ENCODE results near the gene NMNAT3.

The NMNAT3 gene

DNA sequence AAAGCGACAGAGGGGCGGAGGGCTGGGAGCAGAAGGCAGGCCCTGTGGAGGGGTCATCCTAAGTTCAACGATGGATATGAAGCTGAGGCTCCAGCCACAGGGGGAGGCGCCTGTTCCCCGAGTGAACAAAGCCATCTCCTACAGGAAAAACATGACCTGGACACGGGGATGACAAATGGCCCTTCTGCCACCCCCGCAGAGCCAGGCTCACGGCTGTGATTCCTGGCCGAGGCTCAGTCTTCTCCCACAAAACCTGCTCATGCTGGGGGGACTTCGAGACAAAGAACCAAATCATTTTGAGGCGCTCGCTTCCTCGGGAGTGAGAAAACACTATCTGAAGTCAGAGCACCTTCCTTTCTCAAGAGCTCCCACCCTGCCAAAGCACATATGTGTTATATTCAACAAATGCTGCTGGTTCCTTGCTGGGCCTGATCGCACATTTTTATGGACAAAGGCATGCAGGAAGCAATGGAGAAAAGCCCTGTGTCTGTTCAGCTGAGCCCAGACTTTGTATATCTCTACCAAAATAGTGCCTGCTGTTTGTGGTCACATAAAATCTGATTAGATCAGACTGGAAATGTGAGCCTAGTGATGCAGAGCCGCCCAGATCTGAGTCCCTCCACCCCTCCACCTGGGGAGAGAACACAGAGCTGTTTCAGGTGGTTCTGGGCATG, 143.9 kb downstream of the NMNAT3 start:
- Histone ChIP-seq H3K4me1 (ENCODE audit: insufficient read depth, low read length) (no peaks in the 10 kb centered on the region), H3K4me2 (ENCODE audit: insufficient read depth, low read length) (no peak overlapping the region)
- no peak for DNase-seq

GRCh38 chr3:139532976-139533375, 144.8 kb downstream of the NMNAT3 start:
- no peak overlapping the region for H3K27ac ChIP-seq (ENCODE audit: low read length)
- ATAC-seq (ENCODE audit: insufficient read depth, low read depth) (no peak), DNase-seq (no peak)
- H3K4me1 ChIP-seq (ENCODE audit: insufficient read depth, low read length) = no peaks in the 10 kb centered on the region
- H3K4me3 ChIP-seq (ENCODE audit: low read depth in 1 of 2, low read length in 2 of 2) = no peak overlapping the region
- no peak overlapping the region for H3K9ac ChIP-seq (ENCODE audit: low read depth, low read length)
- no peaks in the 10 kb centered on the region for H3K79me2 ChIP-seq (ENCODE audit: insufficient read depth, low read length)
- no peaks in the 10 kb centered on the region for H3K9me3 ChIP-seq (ENCODE audit: insufficient read depth, low read length, severe bottlenecking)
- TF ChIP-seq, protein P1, sequence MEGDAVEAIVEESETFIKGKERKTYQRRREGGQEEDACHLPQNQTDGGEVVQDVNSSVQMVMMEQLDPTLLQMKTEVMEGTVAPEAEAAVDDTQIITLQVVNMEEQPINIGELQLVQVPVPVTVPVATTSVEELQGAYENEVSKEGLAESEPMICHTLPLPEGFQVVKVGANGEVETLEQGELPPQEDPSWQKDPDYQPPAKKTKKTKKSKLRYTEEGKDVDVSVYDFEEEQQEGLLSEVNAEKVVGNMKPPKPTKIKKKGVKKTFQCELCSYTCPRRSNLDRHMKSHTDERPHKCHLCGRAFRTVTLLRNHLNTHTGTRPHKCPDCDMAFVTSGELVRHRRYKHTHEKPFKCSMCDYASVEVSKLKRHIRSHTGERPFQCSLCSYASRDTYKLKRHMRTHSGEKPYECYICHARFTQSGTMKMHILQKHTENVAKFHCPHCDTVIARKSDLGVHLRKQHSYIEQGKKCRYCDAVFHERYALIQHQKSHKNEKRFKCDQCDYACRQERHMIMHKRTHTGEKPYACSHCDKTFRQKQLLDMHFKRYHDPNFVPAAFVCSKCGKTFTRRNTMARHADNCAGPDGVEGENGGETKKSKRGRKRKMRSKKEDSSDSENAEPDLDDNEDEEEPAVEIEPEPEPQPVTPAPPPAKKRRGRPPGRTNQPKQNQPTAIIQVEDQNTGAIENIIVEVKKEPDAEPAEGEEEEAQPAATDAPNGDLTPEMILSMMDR (IDR thresholded peaks at IDR 0.05; ENCODE audit: borderline replicate concordance, extremely low read depth, low read length, poor library complexity, severe bottlenecking) = no peak
- TF ChIP-seq EZH2 (IDR thresholded peaks at IDR 0.05; ENCODE audit: borderline replicate concordance, low read depth, low read length, severe bottlenecking) = no peak
- no peak overlapping the region for H2AFZ ChIP-seq (ENCODE audit: low read depth, low read length)
- no peaks in the 10 kb centered on the region for H4K20me1 ChIP-seq (ENCODE audit: insufficient read depth, low read length)
- no peaks in the 10 kb centered on the region for H3K27me3 ChIP-seq (ENCODE audit: insufficient read depth, low read length, poor library complexity)
- no peaks in the 10 kb centered on the region for H3K36me3 ChIP-seq (ENCODE audit: insufficient read depth, low read length)
- H3K4me2 ChIP-seq (ENCODE audit: insufficient read depth, low read length) = no peak overlapping the region

More for the DNA sequence above, 143.9 kb downstream of the NMNAT3 start:
- Histone ChIP-seq H3K9ac (ENCODE audit: low read depth, low read length) (no peak overlapping the region), H3K27ac (ENCODE audit: low read length) (no peak overlapping the region), H3K27me3 (ENCODE audit: insufficient read depth, low read length, poor library complexity) (no peaks in the 10 kb centered on the region), H2AFZ (ENCODE audit: low read depth, low read length) (no peak overlapping the region), H3K79me2 (ENCODE audit: insufficient read depth, low read length) (no peaks in the 10 kb centered on the region), H3K36me3 (ENCODE audit: insufficient read depth, low read length) (no peaks in the 10 kb centered on the region), H4K20me1 (ENCODE audit: insufficient read depth, low read length) (no peaks in the 10 kb centered on the region), H3K9me3 (ENCODE audit: insufficient read depth, low read length, severe bottlenecking) (no peaks in the 10 kb centered on the region), H3K4me3 (ENCODE audit: low read depth in 1 of 2, low read length in 2 of 2) (no peak overlapping the region)
- no peak for ATAC-seq (ENCODE audit: insufficient read depth, low read depth)
- no peak for TF ChIP-seq EZH2 (IDR thresholded peaks at IDR 0.05; ENCODE audit: borderline replicate concordance, low read depth, low read length, severe bottlenecking)
- TF ChIP-seq, protein P1 (IDR thresholded peaks at IDR 0.05; ENCODE audit: borderline replicate concordance, extremely low read depth, low read length, poor library complexity, severe bottlenecking) = no peak

GRCh38 chr3:139530717-139531116, 147.1 kb downstream of the NMNAT3 start:
- Histone ChIP-seq H3K79me2 (ENCODE audit: insufficient read depth, low read length) (no peaks in the 10 kb centered on the region), H3K9ac (ENCODE audit: low read depth, low read length) (no peak overlapping the region), H3K9me3 (ENCODE audit: insufficient read depth, low read length, severe bottlenecking) (no peaks in the 10 kb centered on the region), H3K27ac (ENCODE audit: low read length) (no peak overlapping the region), H3K4me1 (ENCODE audit: insufficient read depth, low read length) (no peaks in the 10 kb centered on the region), H4K20me1 (ENCODE audit: insufficient read depth, low read length) (no peaks in the 10 kb centered on the region; the same call in 1 of the 2 replicates), H3K4me3 (ENCODE audit: low read depth in 1 of 2, low read length in 2 of 2) (no peak overlapping the region), H2AFZ (ENCODE audit: low read depth, low read length) (no peak overlapping the region), H3K36me3 (ENCODE audit: insufficient read depth, low read length) (no peaks in the 10 kb centered on the region), H3K27me3 (ENCODE audit: insufficient read depth, low read length, poor library complexity) (no peaks in the 10 kb centered on the region), H3K4me2 (ENCODE audit: insufficient read depth, low read length) (no peak overlapping the region)
- no peak for TF ChIP-seq EZH2 (IDR thresholded peaks at IDR 0.05; ENCODE audit: borderline replicate concordance, low read depth, low read length, severe bottlenecking)
- TF ChIP-seq, protein P1 (IDR thresholded peaks at IDR 0.05; ENCODE audit: borderline replicate concordance, extremely low read depth, low read length, poor library complexity, severe bottlenecking) = no peak
- ATAC-seq (ENCODE audit: insufficient read depth, low read depth) (no peak), DNase-seq (no peak)

All from DND-41 (cell line).